Measurements from ENCODE around the gene POLE. TPM values are rescaled to one million over a fixed set of nuclear protein-coding genes. Genes with fewer than 3 reads are reported as not detected.

Gene POLE
- total and polyA plus RNA-seq, 2 of the 4 experiments (the other 2 are of a cell fraction), result 17.2 to 20.7 TPM

GRCh38 chr12:132642846-132643835 lies 44.0 kb downstream of the POLE start:
- Histone ChIP-seq H3K9ac (ENCODE audit: low read depth, low read length) (no peak overlapping the region), H2AFZ (replicated peaks; ENCODE audit: low read length, poor library complexity) (no peak overlapping the region), H2AK9ac (replicated peaks; ENCODE audit: low read depth, low read length, poor library complexity) (peak overlapping the region; percentile 55), H3K36me3 (ENCODE audit: control insufficient read depth, insufficient read depth, low read length) (peaks cover 36% of the 10 kb centered on the region), H3K79me1 (ENCODE audit: low read depth in 1 of 2, low read length in 2 of 2) (no peaks in the 10 kb centered on the region), H3K4ac (ENCODE audit: low read depth, low read length) (no peak overlapping the region), H4K20me1 (ENCODE audit: insufficient read depth, low read length) (peaks cover 7% of the 10 kb centered on the region; the same call in 1 of the 2 replicates), H3K4me2 (ENCODE audit: low read depth, low read length) (no peak overlapping the region), H3K4me3 (ENCODE audit: insufficient read depth, low read depth, low read length) (no peak overlapping the region), H3K23ac (ENCODE audit: low read depth, low read length) (no peak overlapping the region), H3K14ac (replicated peaks; ENCODE audit: low read depth, low read length) (no peak overlapping the region), H3K9me3 (ENCODE audit: control insufficient read depth, insufficient read depth, low read length) (no peaks in the 10 kb centered on the region), H3K9me1 (ENCODE audit: insufficient read depth, low read length) (no peaks in the 10 kb centered on the region), H3K18ac (ENCODE audit: low read depth, low read length) (no peak overlapping the region), H2BK120ac (ENCODE audit: low read depth, low read length) (no peak overlapping the region), H3K56ac (ENCODE audit: extremely low read depth, insufficient read depth, low read length) (no peak overlapping the region), H3K4me1 (ENCODE audit: control insufficient read depth, insufficient read depth, low read length) (no peaks in the 10 kb centered on the region), H2BK15ac (ENCODE audit: low read depth, low read length) (no peak overlapping the region), H3K27me3 (ENCODE audit: control insufficient read depth, insufficient read depth, low read length) (no peaks in the 10 kb centered on the region), H4K8ac (ENCODE audit: low read depth in 2 of 2, low read length in 2 of 2) (no peak overlapping the region), H2AK5ac (ENCODE audit: low read depth, low read length) (no peak overlapping the region), H3K27ac (ENCODE audit: insufficient read depth, low read length) (no peak overlapping the region), H2BK20ac (ENCODE audit: low read depth, low read length) (no peak overlapping the region), H2BK5ac (ENCODE audit: low read depth, low read length, poor library complexity, severe bottlenecking) (no peak overlapping the region), H4K5ac (ENCODE audit: low read depth, low read length) (no peak overlapping the region), H4K91ac (ENCODE audit: insufficient read depth, low read depth, low read length) (no peak overlapping the region)
- ChIA-PET POLR2A (ENCODE audit: unreplicated experiment) (no interaction called here), CTCF (no interaction called here)
- WGBS, 2 experiments (ENCODE audit: extremely low coverage in 2 of 2, insufficient read length in 1 of 2), result 93% methylated on average over 16 of the region's 30 CpGs; no CpG with 5 or more reads in 1 of the 2 experiments
- dilution Hi-C loops (cut with HindIII; ENCODE audit: low sequenced_read_pairs, unreplicated experiment), result no loop called here
- BruUV-seq (replicated peaks), result no TSS peak
- no peak for ATAC-seq (ENCODE audit: low read depth)
- DNase-seq, result no peak
- in situ Hi-C loops (cut with MboI; ENCODE audit: low sequenced_read_pairs), result no loop called here
- TF ChIP-seq NFE2L2 (IDR thresholded peaks at IDR 0.05; ENCODE audit: low read depth, low read length), result no peak
- no peak for TF ChIP-seq MAZ (IDR thresholded peaks at IDR 0.05; ENCODE audit: borderline replicate concordance, low read depth, low read length)
- TF ChIP-seq RCOR1 (IDR thresholded peaks at IDR 0.05; ENCODE audit: insufficient replicate concordance, low read length), result no peak
- intact Hi-C loops (cut with micrococcal nuclease), result no loop called here

All from IMR-90 (cell line).